Esophagus muscularis mucosa (tissue), 4 donors: Measurements from ENCODE around the gene BRSK2. TPM values are rescaled to one million over a fixed set of nuclear protein-coding genes. Genes with fewer than 3 reads are reported as not detected.
"Not testable (repeated sequence)": the region's sequence is repeated elsewhere in the genome, so short reads cannot be mapped to it uniquely, and the experiment has no call there.

Experiments
- DNase-seq: peaks from one replicate; pipeline ENCODE4 v3.0.0-alpha.2; 2017; ENCODE audit errors: extremely low spot score
- H3K27ac ChIP-seq, 4 donors: fragments of 200-600 bp; sonication (generic); replicated peaks in 1 of 4; 1 replicate in 3 of 4; 2 replicates in 1 of 4; pipeline ENCODE4 v1.5.1; 2016 to 2019; ENCODE audit warnings: mild to moderate bottlenecking in 1 of 4
- H3K27me3 ChIP-seq, 4 donors: fragments of 200-600 bp; sonication (generic); one replicate each; pipeline versions ENCODE4 v1.5.1 to v1.6.0; 2016 to 2019
- H3K36me3 ChIP-seq, 4 donors: fragments of 200-600 bp; sonication (generic); one replicate each; pipeline ENCODE4 v1.5.1; 2016 to 2019
- H3K4me1 ChIP-seq, 4 donors: fragments of 200-600 bp; sonication (generic); one replicate each; pipeline ENCODE4 v1.5.1; 2016 to 2019
- H3K4me3 ChIP-seq, 4 donors: fragments of 200-600 bp; sonication (generic); 1 replicate in 2 of 4; 2 replicates in 2 of 4; pipeline ENCODE4 v1.5.1; 2016 to 2019; ENCODE audit warnings: mild to moderate bottlenecking in 4 of 4, moderate library complexity in 1 of 4
- H3K9me3 ChIP-seq, 4 donors: fragments of 200-600 bp; sonication (generic); 1 replicate in 3 of 4; 2 replicates in 1 of 4; pipeline ENCODE4 v1.5.1; 2016 to 2019
- CTCF ChIP-seq, 3 experiments: fragments of 200-600 bp in 2 of 3; fragments of 450-650 bp in 1 of 3; sonication (generic) in 2 of 3; IDR thresholded peaks; one replicate each; pipeline ENCODE4 v1.5.1; 2017 to 2019; ENCODE audit warnings: antibody characterized with exemption in 3 of 3, mild to moderate bottlenecking in 2 of 3, moderate library complexity in 1 of 3
- EP300 ChIP-seq: sonication (generic); formaldehyde crosslinking; IDR thresholded peaks from one replicate; pipeline ENCODE4 v1.6.1; 2017; ENCODE audit warnings: antibody characterized with exemption
- POLR2A ChIP-seq: fragments of 450-650 bp; IDR thresholded peaks from one replicate; pipeline ENCODE4 v1.6.1; 2017; ENCODE audit warnings: antibody characterized with exemption, moderate library complexity, mild to moderate bottlenecking, low read depth
- POLR2AphosphoS5 ChIP-seq, 2 donors: sonication (generic); formaldehyde crosslinking; IDR thresholded peaks; one replicate each; pipeline ENCODE4 v1.6.1; 2017; ENCODE audit warnings: antibody characterized with exemption in 2 of 2
- WGBS: methylation state at CpG from one replicate; pipeline ENCODE4 v1.1.5; 2018; 5-methylcytosine and 5-hydroxymethylcytosine counted together
- intact Hi-C: fragments of 100-400 bp; cut with DNase I; formaldehyde crosslinking; loops from one replicate; pipeline ENCODE4 v1.15.1; 2023
- total RNA-seq, 4 donors: library from RNA; depleted of rRNA; stranded (reverse); fragments of >200 nt; gene quantifications; one replicate each; pipeline versions ENCODE4 v1.1.0 to v1.2.1, GENCODE V29; 2016

BRSK2 gene
- total RNA-seq, 4 donors from 2014 or later = 1.0 to 3.3 (median 2.8) TPM

GRCh38 chr11:1356007-1356435, 33.7 kb upstream of the BRSK2 start:
- H3K4me1 ChIP-seq = no peaks in the 10 kb centered on the region
- no peaks in the 10 kb centered on the region for H3K36me3 ChIP-seq
- DNase-seq = no peak
- WGBS = 67% methylated on average over 14 of the region's 14 CpGs
- no peak overlapping the region for H3K4me3 ChIP-seq
- H3K27ac ChIP-seq = no peak overlapping the region
- H3K27me3 ChIP-seq = peaks cover 0 to 36% (median 3%) of the 10 kb centered on the region in 4 donors
- TF ChIP-seq EP300 (no peak), CTCF (IDR thresholded peaks at IDR 0.05) (no peak), POLR2AphosphoS5 (IDR thresholded peaks at IDR 0.05) (no peak), POLR2A (no peak)
- intact Hi-C loops = no loop called here
- H3K9me3 ChIP-seq = no peaks in the 10 kb centered on the region

GRCh38 chr11:1356478-1356960, 33.2 kb upstream of the BRSK2 start:
- no peaks in the 10 kb centered on the region for H3K9me3 ChIP-seq
- WGBS = 91% methylated on average over 13 of the region's 13 CpGs
- no peaks in the 10 kb centered on the region for H3K36me3 ChIP-seq
- no peak overlapping the region for H3K4me3 ChIP-seq
- TF ChIP-seq POLR2AphosphoS5 (IDR thresholded peaks at IDR 0.05) (no peak), EP300 (no peak), CTCF (IDR thresholded peaks at IDR 0.05) (no peak), POLR2A (no peak)
- no peaks in the 10 kb centered on the region for H3K4me1 ChIP-seq
- H3K27me3 ChIP-seq = peaks cover 0 to 36% (median 3%) of the 10 kb centered on the region in 4 donors
- intact Hi-C loops = no loop called here
- H3K27ac ChIP-seq = no peak overlapping the region
- no peak for DNase-seq

- no peak for DNase-seq
- intact Hi-C loops = no loop called here
- Histone ChIP-seq H3K27me3 (peaks cover 0 to 32% (median 3%) of the 10 kb centered on the region in 4 donors), H3K27ac (no peak overlapping the region), H3K4me1 (no peaks in the 10 kb centered on the region), H3K9me3 (no peaks in the 10 kb centered on the region), H3K36me3 (no peaks in the 10 kb centered on the region), H3K4me3 (no peak overlapping the region)
- 56% methylated on average over 9 of the region's 16 CpGs for WGBS
- no peak for TF ChIP-seq EP300
- no peak for TF ChIP-seq POLR2AphosphoS5 (IDR thresholded peaks at IDR 0.05)
- TF ChIP-seq POLR2A = no peak
These were observed 31.4 kb upstream of the BRSK2 start for GRCh38 chr11:1358286-1358685.

DNA sequence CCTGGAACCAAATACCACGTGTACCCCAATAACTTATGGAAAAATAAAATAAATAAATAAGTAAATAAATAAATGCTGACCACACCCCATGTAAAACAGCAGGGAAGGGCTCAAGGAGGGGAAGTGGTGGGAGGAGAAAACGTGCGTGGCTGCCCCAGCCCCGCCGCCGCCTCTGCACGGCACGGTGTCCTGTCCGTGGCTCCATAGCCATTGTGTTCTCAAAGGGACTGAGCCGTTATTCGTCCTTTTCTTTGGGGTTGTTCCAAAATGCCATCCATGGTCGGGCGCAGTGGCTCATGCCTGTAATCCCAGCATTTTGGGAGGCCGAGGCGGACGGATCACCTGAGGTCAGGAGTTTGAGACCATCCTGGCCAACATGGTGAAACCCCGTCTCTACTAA, 30.8 kb upstream of the BRSK2 start:
- peaks cover 0 to 27% (median 2%) of the 10 kb centered on the region in 4 donors for H3K27me3 ChIP-seq
- intact Hi-C loops, H3K27ac ChIP-seq, H3K4me1 ChIP-seq, DNase-seq, H3K9me3 ChIP-seq, H3K4me3 ChIP-seq, H3K36me3 ChIP-seq: not testable (repeated sequence)
- WGBS = 93% methylated on average over 17 of the region's 17 CpGs

GRCh38 chr11:1359556-1359955, 30.2 kb upstream of the BRSK2 start:
- no peaks in the 10 kb centered on the region for H3K4me1 ChIP-seq
- DNase-seq = no peak
- TF ChIP-seq POLR2A = no peak
- no peak for TF ChIP-seq EP300
- TF ChIP-seq CTCF (IDR thresholded peaks at IDR 0.05) = no peak
- TF ChIP-seq POLR2AphosphoS5 (IDR thresholded peaks at IDR 0.05) = no peak
- no peaks in the 10 kb centered on the region for H3K36me3 ChIP-seq
- peaks cover 0 to 12% (median 5%) of the 10 kb centered on the region in 4 donors for H3K9me3 ChIP-seq
- H3K4me3 ChIP-seq = no peak overlapping the region
- peaks cover 0 to 20% (median 0%) of the 10 kb centered on the region in 4 donors for H3K27me3 ChIP-seq
- intact Hi-C loops = no loop called here
- no peak overlapping the region for H3K27ac ChIP-seq
- 92% methylated on average over 16 of the region's 16 CpGs for WGBS
